GM19455 (cell line): ENCODE results near the gene ADAP1.

Source experiments
- ATAC-seq: cut with Tn5 transposase; IDR thresholded peaks from one replicate; pipeline ENCODE4 v1.9.1; 2021; ENCODE audit not compliant: unreplicated experiment

ADAP1 gene

DNA sequence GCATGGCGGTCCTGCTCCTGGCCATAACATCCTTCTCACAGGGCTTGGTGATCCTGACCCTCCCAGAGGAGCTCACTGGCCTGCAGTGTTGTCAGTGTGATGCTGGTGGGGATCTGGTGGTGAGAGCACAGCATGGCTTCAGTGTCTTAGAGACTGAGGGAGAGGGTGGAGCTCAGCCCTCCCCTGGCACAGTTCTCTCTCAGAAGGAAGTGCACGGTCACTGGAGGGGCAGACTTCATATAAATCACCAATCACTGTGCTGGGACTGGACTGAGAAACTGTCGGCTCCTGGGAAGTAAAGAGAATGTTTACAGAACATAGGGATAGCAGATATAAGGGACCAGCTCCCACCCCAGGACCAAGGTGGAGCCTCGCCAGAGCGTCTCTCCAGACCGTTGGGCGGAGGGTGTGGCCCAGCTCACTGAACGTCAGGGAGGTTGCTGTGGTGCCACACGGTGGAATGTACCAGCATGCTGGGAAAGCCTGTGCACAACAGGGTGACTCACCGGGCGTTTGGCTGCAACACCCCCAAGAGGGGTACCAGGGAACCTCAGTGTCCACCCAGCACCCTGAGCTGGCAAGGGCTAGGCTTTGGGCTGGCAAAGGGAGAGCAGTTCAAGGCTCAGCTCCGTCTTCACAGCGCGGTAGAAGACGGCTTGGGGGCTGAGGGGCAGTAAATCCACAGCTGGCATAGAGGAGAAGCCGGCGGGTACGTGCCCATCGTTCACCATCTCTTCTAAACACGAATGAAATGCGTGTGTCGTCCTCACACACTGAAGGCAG, 86.9 kb downstream of the ADAP1 start:
- no peak for ATAC-seq

DNA sequence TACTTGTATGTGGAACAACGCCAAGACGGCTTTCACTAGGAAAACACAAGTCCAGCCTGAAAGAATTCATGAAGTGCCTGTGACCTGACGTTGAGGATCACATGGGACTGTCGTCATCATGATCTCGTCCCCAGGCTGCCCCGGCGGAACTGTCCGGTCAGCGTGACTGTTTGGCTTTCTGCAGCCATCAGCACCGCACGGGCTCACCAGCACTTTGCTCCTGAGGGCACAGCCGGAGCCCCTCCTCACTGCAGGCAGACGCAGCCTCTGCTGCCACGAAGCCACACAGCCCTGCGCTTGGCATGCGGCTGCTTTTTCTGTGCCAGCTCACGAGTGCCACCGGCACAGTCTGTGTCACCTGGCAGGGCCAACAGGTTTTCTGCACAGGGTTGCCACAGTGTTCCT, 87.5 kb downstream of the ADAP1 start:
- ATAC-seq: no peak

DNA sequence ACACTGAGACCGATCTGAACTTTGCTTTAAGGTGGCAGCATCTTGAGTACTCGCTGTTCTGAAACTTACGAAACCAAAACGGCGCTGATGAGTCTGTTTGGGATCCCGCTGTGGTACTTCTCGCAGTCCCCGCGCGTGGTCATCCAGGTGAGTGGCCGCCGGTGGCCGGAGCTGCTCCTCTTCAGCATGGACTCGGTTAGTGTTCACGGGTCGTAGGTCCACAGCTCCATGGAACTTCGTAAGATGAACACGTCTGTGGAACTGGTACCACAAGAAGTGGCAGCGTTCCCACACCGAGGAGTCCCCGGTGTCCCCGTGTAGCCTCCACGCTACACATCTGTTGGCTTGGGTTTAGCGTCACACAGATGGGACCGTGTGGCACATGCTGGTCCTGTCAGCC, 88.6 kb downstream of the ADAP1 start:
- no peak for ATAC-seq

DNA sequence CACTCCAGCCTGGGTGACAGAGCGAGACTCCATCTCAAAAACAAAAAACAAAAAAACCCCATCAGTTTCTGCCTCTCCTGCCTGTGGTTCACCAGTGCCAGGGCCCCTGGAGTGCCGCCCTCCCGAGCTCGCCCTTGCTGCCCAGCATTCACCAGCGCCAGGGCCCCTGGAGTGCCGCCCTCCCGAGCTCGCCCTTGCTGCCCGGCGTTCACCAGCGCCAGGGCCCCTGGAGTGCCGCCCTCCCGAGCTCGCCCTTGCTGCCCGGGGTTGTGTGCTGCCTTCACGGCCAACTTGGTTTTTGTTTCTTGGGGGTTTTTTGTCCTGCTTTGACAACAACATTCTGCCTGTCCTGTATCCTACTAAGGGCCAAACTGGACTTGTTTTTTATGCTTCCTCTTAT, 91.4 kb downstream of the ADAP1 start:
- ATAC-seq: no peak

DNA sequence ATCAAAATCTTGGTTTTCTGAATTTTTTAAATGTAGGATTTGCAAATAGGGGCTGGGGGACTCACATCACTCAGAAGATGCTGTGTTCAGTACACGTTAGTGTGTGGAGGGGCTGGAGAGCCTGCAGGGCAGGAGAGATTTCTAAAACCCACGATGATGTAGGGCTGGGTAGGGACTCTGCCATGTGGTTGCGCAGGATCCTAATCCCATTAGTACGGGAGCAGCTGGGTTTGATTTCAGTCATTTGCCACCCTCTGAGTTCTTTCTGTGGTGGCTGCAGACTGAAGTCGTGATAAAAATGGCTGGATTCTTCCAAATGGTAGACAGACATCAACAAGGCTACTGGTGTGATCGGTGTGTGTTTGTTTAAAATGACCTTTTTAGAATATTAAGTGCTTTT, 92.3 kb downstream of the ADAP1 start:
- ATAC-seq: no peak

DNA sequence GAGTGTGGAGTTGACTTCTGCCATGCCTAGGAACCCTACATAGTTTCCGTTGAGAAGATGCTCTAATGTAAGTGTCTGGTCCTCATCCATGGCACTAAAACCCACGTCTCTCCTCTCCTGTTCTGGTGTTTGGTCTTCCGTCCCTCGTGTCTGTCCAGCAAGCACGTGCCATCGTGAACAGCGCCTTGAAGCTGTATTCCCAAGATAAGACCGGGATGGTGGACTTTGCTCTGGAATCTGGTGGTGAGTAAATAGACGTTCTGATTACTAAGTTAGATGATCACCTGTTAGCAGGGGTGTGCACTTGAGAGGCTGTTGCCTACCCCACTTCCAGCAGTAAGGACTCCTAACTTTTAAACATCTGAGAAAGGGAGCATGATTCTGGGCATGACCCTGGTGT, 93.3 kb downstream of the ADAP1 start:
- ATAC-seq: no peak

DNA sequence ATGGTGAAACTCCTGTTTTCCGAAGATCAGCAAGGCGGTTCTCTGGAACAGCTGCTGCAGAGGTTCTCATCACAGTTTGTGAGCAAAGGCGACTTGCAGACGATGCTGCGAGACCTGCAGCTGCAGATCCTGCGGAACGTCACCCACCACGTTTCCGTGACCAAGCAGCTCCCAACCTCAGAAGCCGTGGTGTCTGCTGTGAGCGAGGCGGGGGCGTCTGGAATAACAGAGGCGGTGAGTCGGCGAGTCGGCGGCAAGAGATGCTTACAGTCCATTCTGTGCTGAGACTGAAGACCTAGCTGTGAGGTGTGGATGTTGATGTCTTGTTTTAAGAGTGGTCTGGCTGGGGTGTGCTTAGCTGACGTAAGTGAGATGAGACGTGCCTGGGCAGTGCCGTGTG, 94.3 kb downstream of the ADAP1 start:
- no peak for ATAC-seq

DNA sequence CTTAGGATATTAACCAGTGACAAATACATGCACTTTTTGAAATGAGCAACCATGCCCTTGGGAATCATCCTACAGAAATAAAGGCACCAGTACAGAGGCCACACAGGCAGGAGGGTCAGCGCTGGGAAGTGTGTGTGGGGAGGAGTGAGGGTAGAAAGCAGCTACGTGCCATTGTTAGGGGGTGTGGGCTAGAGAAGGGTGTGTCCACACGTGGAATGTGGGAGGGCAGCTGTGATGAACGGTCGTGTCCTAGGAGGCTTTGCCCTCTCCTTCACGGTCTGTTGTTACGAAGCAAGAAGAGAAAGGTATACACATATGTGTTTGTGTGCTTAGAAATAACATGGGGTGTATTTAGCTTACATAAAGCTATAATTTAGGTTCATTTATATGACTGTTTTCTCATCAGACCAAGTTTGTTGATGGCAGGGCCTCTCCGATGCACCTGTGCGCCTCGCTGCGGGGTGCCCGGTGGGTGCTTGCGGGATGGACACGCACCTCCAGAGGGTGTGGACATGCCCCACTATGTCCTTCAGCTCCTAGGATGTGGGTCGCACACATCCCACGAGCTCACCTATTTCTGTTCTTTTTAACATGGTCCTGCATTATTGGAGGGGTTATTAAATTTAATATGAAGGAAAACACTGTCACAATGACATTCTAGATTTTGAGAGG, 95.0 kb downstream of the ADAP1 start:
- no peak for ATAC-seq

DNA sequence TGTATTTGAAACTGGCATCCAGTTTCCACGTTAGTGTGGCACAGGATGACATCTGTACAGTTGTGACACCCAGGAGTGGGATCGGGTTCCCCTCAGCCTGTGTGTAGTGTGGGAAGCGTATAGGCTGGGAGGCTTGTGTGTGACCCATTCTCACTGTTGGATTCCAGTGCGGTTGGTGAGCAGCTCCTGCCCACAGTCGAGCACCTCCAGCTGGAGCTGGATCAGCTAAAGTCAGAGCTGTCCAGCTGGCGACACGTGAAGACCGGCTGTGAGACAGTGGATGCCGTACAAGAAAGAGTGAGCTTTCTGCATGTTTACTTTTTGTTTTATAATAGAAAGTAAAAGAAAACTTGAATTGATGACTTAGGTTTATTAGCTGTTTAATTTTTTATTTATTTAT, 96.8 kb downstream of the ADAP1 start:
- ATAC-seq: no peak

DNA sequence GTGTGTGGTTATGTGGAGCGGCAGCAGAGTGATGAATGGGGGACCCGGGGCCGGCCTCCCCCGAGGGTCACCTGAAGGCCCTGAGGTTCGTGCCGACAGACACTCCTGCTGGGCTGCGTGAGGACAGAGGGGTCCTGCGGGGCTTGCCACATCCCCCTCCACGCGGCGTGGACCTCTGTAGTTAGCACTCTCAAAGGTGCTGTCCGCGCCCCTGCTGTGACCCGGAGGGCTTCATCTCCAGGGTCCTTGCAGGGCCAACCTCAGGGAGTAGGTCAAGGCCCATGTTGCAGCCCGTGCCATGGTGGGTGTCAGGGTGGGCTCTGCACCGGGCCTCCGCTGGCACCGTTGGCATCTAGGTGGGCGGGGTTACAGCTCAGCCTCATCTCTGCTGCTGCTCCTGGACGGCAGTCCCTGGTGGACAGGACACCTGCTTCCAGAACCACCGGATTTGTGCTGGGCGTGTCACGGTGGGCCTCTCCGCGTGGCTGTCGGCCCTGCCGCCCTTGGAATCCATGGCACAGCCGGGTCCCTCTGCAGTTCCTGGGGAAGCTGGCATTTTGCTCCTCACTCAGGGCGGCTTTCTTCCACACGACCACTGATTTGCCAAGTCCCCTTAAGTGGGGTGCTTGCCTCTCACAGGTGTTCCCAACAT, 97.9 kb downstream of the ADAP1 start:
- no peak for ATAC-seq

DNA sequence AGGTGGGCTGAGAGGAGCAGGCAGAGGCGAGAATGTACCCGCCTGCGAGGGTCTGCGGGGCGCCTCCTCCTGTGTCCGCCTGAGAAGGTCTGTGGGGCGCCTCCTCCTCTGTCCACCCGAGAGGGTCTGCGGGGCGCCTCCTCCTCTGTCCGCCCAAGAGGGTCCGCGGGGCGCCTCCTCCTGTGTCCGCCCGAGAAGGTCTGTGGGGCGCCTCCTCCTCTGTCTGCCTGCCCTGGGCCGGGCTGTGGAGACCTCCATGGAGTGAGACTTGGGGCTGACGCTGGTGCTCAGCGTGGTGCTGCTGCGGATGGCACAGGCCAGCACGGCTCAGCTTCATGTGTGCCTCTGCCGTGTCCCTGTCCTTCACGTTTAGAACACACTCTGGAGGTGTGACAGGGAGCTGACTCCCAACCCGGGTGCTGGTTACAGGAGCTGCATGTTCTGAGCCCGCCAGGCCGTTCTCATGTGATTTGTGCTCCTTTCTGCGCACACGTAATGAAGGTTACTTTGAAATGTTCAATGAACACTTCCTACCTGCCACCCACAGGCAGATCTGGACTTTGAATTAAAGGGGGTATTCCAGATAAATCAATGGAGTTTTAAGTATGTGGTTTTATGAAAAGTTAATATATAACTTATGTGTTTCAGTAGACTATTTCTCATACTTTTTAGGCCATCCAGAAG, 98.7 kb downstream of the ADAP1 start:
- no peak for ATAC-seq

DNA sequence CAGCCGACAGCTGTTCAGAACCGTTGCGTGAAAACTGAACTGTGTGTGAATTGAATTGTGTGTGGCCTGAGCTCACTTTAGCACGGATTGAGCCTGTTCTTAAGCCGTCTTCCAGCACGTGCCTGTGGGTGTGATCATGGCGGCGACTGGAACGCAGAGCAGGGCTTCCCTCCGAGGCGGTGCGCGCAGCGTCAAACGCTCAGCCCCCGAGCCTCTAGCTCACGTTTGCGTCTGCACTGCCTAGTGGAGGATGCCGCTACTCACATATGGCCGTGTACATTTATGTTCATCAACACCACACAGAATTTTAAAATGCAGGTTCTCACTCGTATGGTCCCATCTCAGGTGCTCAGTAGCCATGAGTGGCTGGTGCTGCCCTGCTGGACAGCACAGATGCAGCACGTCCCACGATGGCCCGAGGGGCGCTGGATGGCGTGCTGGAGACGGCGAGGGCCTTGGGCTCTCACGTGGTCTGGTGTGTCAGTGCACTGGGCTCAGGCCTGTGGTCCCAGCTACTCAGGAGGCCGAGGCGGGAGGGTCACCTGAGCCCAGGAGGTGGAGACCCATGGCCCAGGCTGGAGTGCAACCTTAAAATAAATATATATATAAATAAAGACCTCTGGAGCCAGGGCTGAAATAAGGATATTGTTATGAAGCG, 100.2 kb downstream of the ADAP1 start:
- no peak for ATAC-seq

DNA sequence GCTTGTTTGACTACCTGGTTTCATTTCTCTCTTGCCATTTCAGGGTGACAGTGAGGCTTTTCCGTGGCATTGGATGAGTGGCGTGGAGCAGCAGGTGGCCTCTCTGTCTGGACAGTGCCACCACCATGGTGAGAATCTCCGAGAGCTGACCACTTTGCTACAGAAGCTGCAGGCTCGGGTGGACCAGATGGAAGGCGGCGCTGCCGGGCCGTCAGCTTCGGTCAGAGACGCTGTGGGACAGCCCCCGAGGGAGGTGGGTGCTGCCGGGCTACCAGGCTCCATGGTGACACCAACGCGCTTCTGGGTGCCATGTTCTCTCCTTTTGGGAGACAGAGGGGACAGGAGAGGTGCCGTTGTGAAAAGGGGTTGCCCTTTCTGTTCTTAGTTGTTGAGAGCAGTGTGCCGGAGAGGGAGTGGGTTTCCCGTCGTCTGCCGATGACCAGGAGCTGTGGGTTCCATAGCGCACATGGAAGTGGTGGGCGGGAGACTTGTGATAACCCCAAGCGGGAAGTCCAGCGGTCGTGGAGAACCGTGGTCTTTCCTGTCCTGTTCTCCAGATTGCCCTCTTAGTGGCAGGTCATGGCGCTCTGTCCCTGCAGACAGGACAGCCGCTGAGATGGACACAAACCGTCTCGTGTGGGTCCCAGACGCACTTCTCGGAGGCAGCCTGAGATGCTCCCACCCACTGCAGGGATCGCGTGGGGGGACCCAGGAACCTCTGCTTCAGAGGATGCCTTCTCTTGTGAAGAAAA, 100.9 kb downstream of the ADAP1 start:
- no peak for ATAC-seq

DNA sequence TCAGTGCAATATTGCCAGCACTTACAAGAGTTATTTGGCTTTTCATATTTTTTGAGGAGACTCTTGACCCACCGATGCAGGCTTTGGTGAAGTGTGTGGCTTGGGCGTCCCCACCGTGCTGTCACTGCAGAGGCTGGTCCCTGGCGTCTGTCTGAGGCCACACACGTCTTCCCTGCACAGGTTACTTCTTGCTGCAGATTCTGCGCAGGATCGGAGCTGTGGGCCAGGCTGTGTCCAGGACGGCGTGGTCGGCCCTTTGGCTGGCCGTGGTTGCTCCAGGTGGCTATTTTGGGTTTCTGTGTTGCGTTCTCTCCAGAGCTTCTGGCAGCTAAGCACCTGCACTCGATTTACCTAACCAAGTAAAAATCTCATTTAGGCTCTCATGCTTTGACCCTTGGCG, 103.3 kb downstream of the ADAP1 start:
- no peak for ATAC-seq

DNA sequence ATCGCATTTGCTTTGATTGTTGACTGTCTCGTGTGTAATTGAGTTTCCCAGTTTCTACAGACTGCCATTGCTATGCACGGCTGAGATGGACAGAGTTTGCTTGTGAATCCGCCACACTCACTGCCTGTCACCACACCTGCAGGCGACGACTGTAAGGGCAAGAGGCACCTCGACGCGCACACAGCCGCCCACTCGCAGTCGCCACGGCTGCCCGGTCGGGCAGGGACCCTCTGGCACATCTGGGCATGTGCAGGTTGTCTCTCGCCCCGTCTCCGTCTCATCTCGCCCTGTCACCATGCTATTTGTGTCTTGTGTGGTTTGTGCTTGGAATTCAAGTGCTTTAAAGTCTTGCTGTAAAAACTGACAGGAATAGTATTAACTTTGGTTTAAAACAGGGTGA, 104.7 kb downstream of the ADAP1 start:
- ATAC-seq: no peak

DNA sequence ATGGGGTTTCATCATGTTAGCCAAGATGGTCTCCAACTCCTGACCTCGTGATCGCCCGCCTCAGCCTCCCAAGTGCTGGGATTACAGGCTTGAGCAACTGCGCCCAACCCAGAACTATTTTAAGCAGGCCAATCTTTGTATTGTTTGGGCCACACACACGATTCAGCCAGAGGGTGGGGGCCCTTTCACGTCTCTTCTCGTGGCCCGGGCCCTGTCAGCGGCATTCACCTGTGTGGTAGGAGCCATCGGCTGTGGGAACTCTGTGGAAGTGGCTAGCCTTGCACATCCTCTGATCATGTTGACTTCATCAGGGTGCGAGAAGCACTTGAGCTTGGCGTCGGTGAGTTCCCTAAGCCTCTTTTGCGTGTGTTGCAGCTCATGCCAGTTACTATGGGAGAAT, 105.3 kb downstream of the ADAP1 start:
- no peak for ATAC-seq
